K562 (cell line): ENCODE results near the gene PRR14. TPM values are rescaled to one million over a fixed set of nuclear protein-coding genes. Genes with fewer than 3 reads are reported as not detected.

Source experiments
- DPF2 ChIP-seq: fragments of 450-650 bp; IDR thresholded peaks from 2 replicates; pipeline ENCODE4 v1.6.1; 2016
- ERF ChIP-seq: fragments of 450-650 bp; formaldehyde crosslinking; IDR thresholded peaks from 2 replicates; pipeline ENCODE4 v1.4.0; 2020; ENCODE audit warnings: mild to moderate bottlenecking, mixed read lengths
- ESRRA ChIP-seq: fragments of 450-650 bp; IDR thresholded peaks from 2 replicates; pipeline ENCODE4 v1.6.1; 2014; ENCODE audit warnings: low read depth, mild to moderate bottlenecking, moderate library complexity, borderline replicate concordance
- GATAD2A ChIP-seq: fragments of 450-650 bp; IDR thresholded peaks from 2 replicates; pipeline ENCODE4 v1.6.1; 2017
- HMGN3 ChIP-seq: IDR thresholded peaks from 2 replicates; pipeline ENCODE4 v1.6.1; 2011; ENCODE audit warnings: borderline replicate concordance, low read depth, mild to moderate bottlenecking, mixed read lengths, low read length; ENCODE audit not compliant: insufficient read length; ENCODE audit errors: extremely low read depth
- KHSRP ChIP-seq: fragments of 450-650 bp; IDR thresholded peaks from 2 replicates; pipeline ENCODE4 v1.6.1; 2017
- NCOA6 ChIP-seq: fragments of 450-650 bp; IDR thresholded peaks from 2 replicates; pipeline ENCODE4 v1.6.1; 2017; ENCODE audit warnings: mild to moderate bottlenecking
- POLR2H ChIP-seq: IDR thresholded peaks from 2 replicates; pipeline ENCODE4 v1.6.1; 2016; ENCODE audit warnings: missing genetic modification characterization, low read depth, mild to moderate bottlenecking, control low read depth, missing compliant biosample characterization, moderate library complexity
- RBM39 ChIP-seq: fragments of 200-400 bp; formaldehyde crosslinking; optimal IDR thresholded peaks from 2 replicates; pipeline ENCODE3; 2018; ENCODE audit warnings: low read depth, low read length
- SMARCA4 ChIP-seq: fragments of 450-650 bp; IDR thresholded peaks from 2 replicates; pipeline ENCODE4 v1.6.1; 2016
- STAT5A ChIP-seq: IDR thresholded peaks from 2 replicates; pipeline ENCODE4 v1.6.1; 2012; ENCODE audit warnings: low read length, inconsistent platforms, borderline replicate concordance
- STAT5B ChIP-seq: fragments of 250-450 bp; sonication (Bioruptor Pico); IDR thresholded peaks from 2 replicates; pipeline ENCODE4 v1.8.0; 2021; ENCODE audit warnings: mild to moderate bottlenecking, inconsistent platforms
- TRIM24 ChIP-seq, 2 experiments: fragments of 450-650 bp; IDR thresholded peaks; 2 replicates each; pipeline ENCODE4 v1.6.1; 2016
- ZC3H4 ChIP-seq: sonication (generic); formaldehyde crosslinking; IDR thresholded peaks from 2 replicates; pipeline ENCODE4 v1.9.0; 2021; ENCODE audit warnings: missing genetic modification reagents, borderline replicate concordance
- ZFP1 ChIP-seq: fragments of 450-650 bp; formaldehyde crosslinking; IDR thresholded peaks from 2 replicates; pipeline ENCODE4 v1.4.0; 2020; ENCODE audit warnings: mild to moderate bottlenecking, mixed read lengths
- ZKSCAN3 ChIP-seq: fragments of 250-450 bp; sonication (Bioruptor Pico); IDR thresholded peaks from 2 replicates; pipeline ENCODE4 v1.4.0; 2020
- ZNF134 ChIP-seq: fragments of 250-450 bp; sonication (Bioruptor Pico); conservative IDR thresholded peaks from 2 replicates; pipeline ENCODE4 v1.4.0; 2020
- ZNF3 ChIP-seq: fragments of 250-450 bp; sonication (Bioruptor Pico); IDR thresholded peaks from 2 replicates; pipeline ENCODE4 v1.5.0; 2021; ENCODE audit warnings: mild to moderate bottlenecking, moderate library complexity
- ZNF354B ChIP-seq: fragments of 250-450 bp; sonication (Bioruptor Pico); IDR thresholded peaks from 2 replicates; pipeline ENCODE4 v1.4.0; 2020
- polyA plus RNA-seq, 8 experiments: library from polyadenylated mRNA; depleted of rRNA in 4 of 8; stranded (reverse) in 5 of 8; unstranded in 3 of 8; fragments of >200 nt; fragmentation: Nextera tagmentation in 2 of 8; fragmentation: Illumina TruSeq in 1 of 8; extraction: Ambion mirVana in 2 of 8; extraction: Trizol in 1 of 8; gene quantifications; 2 replicates each; pipeline versions ENCODE4 v1.2.1 to v1.2.3, GENCODE V29; 2011 to 2014; ENCODE audit warnings: inconsistent platforms in 1 of 8, missing spikeins in 1 of 8
- total RNA-seq, 7 experiments: library from RNA; depleted of rRNA in 6 of 7; stranded (reverse); fragments of >200 nt in 6 of 7; fragmentation: Illumina TruSeq in 2 of 7; extraction: Trizol in 2 of 7; gene quantifications; 2 replicates each; pipeline versions ENCODE4 v1.2.1 to v1.2.3, GENCODE V29; 2011 to 2021; ENCODE audit warnings: low replicate concordance in 1 of 7
- TF ChIP-seq, protein P1 (sequence below): sonication (generic); formaldehyde crosslinking; IDR thresholded peaks from 2 replicates; pipeline ENCODE4 v1.8.1; 2023; ENCODE audit warnings: mild to moderate bottlenecking, missing genetic modification reagents
- TF ChIP-seq, protein P2 (sequence below): fragments of 250-450 bp; sonication (Bioruptor Pico); IDR thresholded peaks from 2 replicates; pipeline ENCODE4 v1.5.0; 2021; ENCODE audit warnings: mild to moderate bottlenecking, borderline replicate concordance
- TF ChIP-seq, protein P3 (sequence below): sonication (generic); formaldehyde crosslinking; IDR thresholded peaks from 2 replicates; pipeline ENCODE4 v1.8.1; 2023; ENCODE audit warnings: mild to moderate bottlenecking, missing genetic modification reagents
- TF ChIP-seq, protein P4 (sequence below): fragments of 200-800 bp; sonication (Bioruptor generic); IDR thresholded peaks from 2 replicates; pipeline ENCODE4 v1.6.1; 2017; ENCODE audit warnings: missing genetic modification characterization, missing compliant biosample characterization

PRR14 gene
- total and polyA plus RNA-seq, 9 of the 15 experiments (the other 6 are each of a cell fraction or from before 2014, with no cell fraction given), result 2.2 to 63.1 (median 11.5) TPM

DNA sequence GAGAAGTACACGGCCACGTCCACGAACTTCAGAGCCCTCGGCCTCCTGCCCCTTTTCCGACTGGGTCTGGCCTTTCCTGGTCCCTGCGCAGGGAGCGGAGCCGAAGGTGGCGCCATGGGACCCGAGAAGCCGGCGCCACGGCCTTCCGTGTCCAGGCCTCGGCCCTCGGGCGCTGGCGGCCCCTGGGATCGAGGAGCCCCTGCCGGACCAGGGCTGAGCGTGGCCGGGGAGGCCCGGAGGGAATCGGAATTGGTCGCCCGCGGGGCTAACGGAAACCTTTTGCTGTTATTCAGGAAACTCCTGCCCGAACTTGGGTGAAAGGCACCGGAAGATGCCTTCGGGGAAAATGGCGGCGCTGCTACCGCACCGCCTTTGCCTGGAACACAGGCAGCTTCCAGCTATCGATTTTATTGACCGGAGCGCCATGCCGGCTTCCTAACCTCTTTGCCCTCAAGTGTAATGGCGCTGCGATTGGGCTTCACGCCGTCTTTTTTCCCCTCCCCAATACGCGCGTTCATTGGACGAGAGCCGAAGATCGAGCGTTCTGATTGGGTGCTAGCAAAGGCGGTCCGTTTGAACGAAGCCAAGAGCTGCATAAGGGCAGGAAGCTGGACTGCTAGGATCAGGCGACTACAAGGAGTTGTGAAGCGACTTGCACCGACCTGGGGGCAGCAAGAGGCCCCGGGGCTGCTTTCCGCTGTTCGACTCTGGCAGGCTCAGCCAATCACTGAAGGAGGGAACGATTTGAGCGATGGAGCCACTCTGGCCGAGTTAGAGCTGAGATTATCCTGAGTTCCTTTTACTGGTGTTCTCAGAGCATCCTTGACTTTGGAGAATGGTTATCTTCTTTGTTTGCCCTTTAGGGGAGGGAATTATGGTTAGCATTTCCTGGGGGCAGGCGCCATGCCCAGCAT is 40.6 kb upstream of the PRR14 start, which contains the start of gene ZNF689 (continued):
- TF ChIP-seq, protein P1, sequence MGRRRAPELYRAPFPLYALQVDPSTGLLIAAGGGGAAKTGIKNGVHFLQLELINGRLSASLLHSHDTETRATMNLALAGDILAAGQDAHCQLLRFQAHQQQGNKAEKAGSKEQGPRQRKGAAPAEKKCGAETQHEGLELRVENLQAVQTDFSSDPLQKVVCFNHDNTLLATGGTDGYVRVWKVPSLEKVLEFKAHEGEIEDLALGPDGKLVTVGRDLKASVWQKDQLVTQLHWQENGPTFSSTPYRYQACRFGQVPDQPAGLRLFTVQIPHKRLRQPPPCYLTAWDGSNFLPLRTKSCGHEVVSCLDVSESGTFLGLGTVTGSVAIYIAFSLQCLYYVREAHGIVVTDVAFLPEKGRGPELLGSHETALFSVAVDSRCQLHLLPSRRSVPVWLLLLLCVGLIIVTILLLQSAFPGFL (CRISPR knock-in tag), result no peak
- no peak for TF ChIP-seq ZFP1 (CRISPR knock-in tag)
- TF ChIP-seq STAT5A, result no peak
- TF ChIP-seq ZNF134 (CRISPR knock-in tag), result 0 out of 2 replicates have a peak, but pooled peaks have one; percentile 26
- no peak for TF ChIP-seq SMARCA4
- no peak for TF ChIP-seq STAT5B (CRISPR knock-in tag)
- TF ChIP-seq GATAD2A, result no peak
- TF ChIP-seq ZKSCAN3 (CRISPR knock-in tag), result no peak
- no peak for TF ChIP-seq KHSRP
- TF ChIP-seq TRIM24 (IDR thresholded peaks at IDR 0.05), result no peak
- TF ChIP-seq ESRRA, result peak; percentile 33; the same call in 1 of the 2 replicates
- no peak for TF ChIP-seq NCOA6
- no peak for TF ChIP-seq ZNF3 (CRISPR knock-in tag)
- TF ChIP-seq, protein P2, sequence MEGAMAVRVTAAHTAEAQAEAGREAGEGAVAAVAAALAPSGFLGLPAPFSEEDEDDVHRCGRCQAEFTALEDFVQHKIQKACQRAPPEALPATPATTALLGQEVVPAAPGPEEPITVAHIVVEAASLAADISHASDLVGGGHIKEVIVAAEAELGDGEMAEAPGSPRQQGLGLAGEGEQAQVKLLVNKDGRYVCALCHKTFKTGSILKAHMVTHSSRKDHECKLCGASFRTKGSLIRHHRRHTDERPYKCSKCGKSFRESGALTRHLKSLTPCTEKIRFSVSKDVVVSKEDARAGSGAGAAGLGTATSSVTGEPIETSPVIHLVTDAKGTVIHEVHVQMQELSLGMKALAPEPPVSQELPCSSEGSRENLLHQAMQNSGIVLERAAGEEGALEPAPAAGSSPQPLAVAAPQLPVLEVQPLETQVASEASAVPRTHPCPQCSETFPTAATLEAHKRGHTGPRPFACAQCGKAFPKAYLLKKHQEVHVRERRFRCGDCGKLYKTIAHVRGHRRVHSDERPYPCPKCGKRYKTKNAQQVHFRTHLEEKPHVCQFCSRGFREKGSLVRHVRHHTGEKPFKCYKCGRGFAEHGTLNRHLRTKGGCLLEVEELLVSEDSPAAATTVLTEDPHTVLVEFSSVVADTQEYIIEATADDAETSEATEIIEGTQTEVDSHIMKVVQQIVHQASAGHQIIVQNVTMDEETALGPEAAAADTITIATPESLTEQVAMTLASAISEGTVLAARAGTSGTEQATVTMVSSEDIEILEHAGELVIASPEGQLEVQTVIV (CRISPR knock-in tag), result no peak
- TF ChIP-seq HMGN3, result peak; percentile 21
- TF ChIP-seq POLR2H (tag), result peak; percentile 78
- TF ChIP-seq RBM39, result no peak
- no peak for TF ChIP-seq DPF2
- no peak for TF ChIP-seq ZC3H4
- TF ChIP-seq ERF (CRISPR knock-in tag), result peak; percentile 27; the same call in 1 of the 2 replicates
- TF ChIP-seq, protein P3, sequence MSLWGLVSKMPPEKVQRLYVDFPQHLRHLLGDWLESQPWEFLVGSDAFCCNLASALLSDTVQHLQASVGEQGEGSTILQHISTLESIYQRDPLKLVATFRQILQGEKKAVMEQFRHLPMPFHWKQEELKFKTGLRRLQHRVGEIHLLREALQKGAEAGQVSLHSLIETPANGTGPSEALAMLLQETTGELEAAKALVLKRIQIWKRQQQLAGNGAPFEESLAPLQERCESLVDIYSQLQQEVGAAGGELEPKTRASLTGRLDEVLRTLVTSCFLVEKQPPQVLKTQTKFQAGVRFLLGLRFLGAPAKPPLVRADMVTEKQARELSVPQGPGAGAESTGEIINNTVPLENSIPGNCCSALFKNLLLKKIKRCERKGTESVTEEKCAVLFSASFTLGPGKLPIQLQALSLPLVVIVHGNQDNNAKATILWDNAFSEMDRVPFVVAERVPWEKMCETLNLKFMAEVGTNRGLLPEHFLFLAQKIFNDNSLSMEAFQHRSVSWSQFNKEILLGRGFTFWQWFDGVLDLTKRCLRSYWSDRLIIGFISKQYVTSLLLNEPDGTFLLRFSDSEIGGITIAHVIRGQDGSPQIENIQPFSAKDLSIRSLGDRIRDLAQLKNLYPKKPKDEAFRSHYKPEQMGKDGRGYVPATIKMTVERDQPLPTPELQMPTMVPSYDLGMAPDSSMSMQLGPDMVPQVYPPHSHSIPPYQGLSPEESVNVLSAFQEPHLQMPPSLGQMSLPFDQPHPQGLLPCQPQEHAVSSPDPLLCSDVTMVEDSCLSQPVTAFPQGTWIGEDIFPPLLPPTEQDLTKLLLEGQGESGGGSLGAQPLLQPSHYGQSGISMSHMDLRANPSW (CRISPR knock-in tag), result no peak
- no peak for TF ChIP-seq ZNF354B (CRISPR knock-in tag)
- TF ChIP-seq, protein P4, sequence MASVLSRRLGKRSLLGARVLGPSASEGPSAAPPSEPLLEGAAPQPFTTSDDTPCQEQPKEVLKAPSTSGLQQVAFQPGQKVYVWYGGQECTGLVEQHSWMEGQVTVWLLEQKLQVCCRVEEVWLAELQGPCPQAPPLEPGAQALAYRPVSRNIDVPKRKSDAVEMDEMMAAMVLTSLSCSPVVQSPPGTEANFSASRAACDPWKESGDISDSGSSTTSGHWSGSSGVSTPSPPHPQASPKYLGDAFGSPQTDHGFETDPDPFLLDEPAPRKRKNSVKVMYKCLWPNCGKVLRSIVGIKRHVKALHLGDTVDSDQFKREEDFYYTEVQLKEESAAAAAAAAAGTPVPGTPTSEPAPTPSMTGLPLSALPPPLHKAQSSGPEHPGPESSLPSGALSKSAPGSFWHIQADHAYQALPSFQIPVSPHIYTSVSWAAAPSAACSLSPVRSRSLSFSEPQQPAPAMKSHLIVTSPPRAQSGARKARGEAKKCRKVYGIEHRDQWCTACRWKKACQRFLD (CRISPR knock-in tag), result peak; percentile 63
